Mucosa of rectum (tissue), 2 donors: ENCODE data around the gene PPP1R15A.
A peak's percentile ranks its signal among the peaks of the same experiment; 100 is the strongest.
"Not testable (repeated sequence)": the region's sequence is repeated elsewhere in the genome, so short reads cannot be mapped to it uniquely, and the experiment has no call there.

Experiments
- H3K27ac ChIP-seq, 2 donors: one replicate each; pipeline ENCODE4 v1.7.0; 2013; ENCODE audit warnings: inconsistent platforms in 2 of 2, low read depth in 2 of 2, low read length in 2 of 2
- H3K27me3 ChIP-seq, 2 donors: one replicate each; pipeline ENCODE4 v1.7.0; 2013; ENCODE audit warnings: low read length in 2 of 2; ENCODE audit not compliant: control insufficient read depth in 2 of 2, insufficient read depth in 2 of 2
- H3K36me3 ChIP-seq, 2 donors: one replicate each; pipeline ENCODE4 v1.7.0; 2013; ENCODE audit warnings: low read length in 2 of 2; ENCODE audit not compliant: control insufficient read depth in 2 of 2, insufficient read depth in 2 of 2
- H3K4me1 ChIP-seq, 2 donors: one replicate each; pipeline ENCODE4 v1.7.0; 2013; ENCODE audit warnings: low read length in 2 of 2, mild to moderate bottlenecking in 1 of 2; ENCODE audit not compliant: control insufficient read depth in 2 of 2, insufficient read depth in 2 of 2
- H3K4me3 ChIP-seq, 2 donors: one replicate each; pipeline ENCODE4 v1.7.0; 2013; ENCODE audit warnings: low read length in 2 of 2
- H3K9ac ChIP-seq, 2 donors: one replicate each; pipeline ENCODE4 v1.7.0; 2013; ENCODE audit warnings: low read length in 2 of 2, low read depth in 1 of 2, mild to moderate bottlenecking in 1 of 2
- H3K9me3 ChIP-seq, 2 donors: one replicate each; pipeline ENCODE4 v1.7.0; 2013; ENCODE audit warnings: low read length in 2 of 2; ENCODE audit not compliant: control insufficient read depth in 2 of 2
- donor health status: healthy.
- donor health status: Normal muscosa, but diverticular disease.

Gene PPP1R15A

GRCh38 chr19:48899781-48900476 lies 27.7 kb downstream of the PPP1R15A start, which contains the start of gene NUCB1:
Gene NUCB1, plus strand, starts transcription at chr19:48900312. Its CDS starts 485 bp downstream, at chr19:48900797.
- peaks cover 6 to 9% of the 10 kb centered on the region in 2 donors for H3K4me1 ChIP-seq
- H3K27me3 ChIP-seq: no peaks in the 10 kb centered on the region

GRCh38 chr19:48900477-48901406 lies 28.5 kb downstream of the PPP1R15A start:
- Histone ChIP-seq H3K4me1 (peaks cover 6 to 9% of the 10 kb centered on the region in 2 donors), H3K9me3 (no peaks in the 10 kb centered on the region), H3K27ac (peak overlapping the region; percentile 83 to 88), H3K36me3 (peaks cover 8 to 15% of the 10 kb centered on the region in 2 donors), H3K27me3 (no peaks in the 10 kb centered on the region), H3K4me3 (peak overlapping the region; percentile 93 to 95), H3K9ac (peak overlapping the region; percentile 89 to 94)

More at GRCh38 chr19:48899781-48900476, 27.7 kb downstream of the PPP1R15A start, which contains the start of gene NUCB1:
- Histone ChIP-seq H3K9me3 (no peaks in the 10 kb centered on the region), H3K27ac (peak within 1 kb of the TSS; percentile 83 to 88), H3K36me3 (peaks cover 5 to 8% of the 10 kb centered on the region in 2 donors), H3K9ac (peak within 1 kb of the TSS; percentile 89 to 94), H3K4me3 (peak within 1 kb of the TSS; percentile 93 to 95)

- H3K36me3 ChIP-seq: peaks cover 8 to 17% of the 10 kb centered on the region in 2 donors
- H3K27ac ChIP-seq, H3K4me3 ChIP-seq, H3K9ac ChIP-seq, H3K27me3 ChIP-seq, H3K4me1 ChIP-seq, H3K9me3 ChIP-seq: not testable (repeated sequence)
Measured at GRCh38 chr19:48902291-48902690, 30.1 kb downstream of the PPP1R15A start.

- not testable (repeated sequence) for H3K9me3 ChIP-seq, H3K27ac ChIP-seq, H3K9ac ChIP-seq, H3K4me1 ChIP-seq, H3K27me3 ChIP-seq, H3K4me3 ChIP-seq
- peaks cover 12 to 25% of the 10 kb centered on the region in 2 donors for H3K36me3 ChIP-seq
Measured at GRCh38 chr19:48903788-48904187, 31.6 kb downstream of the PPP1R15A start.

GRCh38 chr19:48905664-48906063 lies 33.4 kb downstream of the PPP1R15A start:
- Histone ChIP-seq H3K4me1 (peaks cover 5 to 8% of the 10 kb centered on the region in 2 donors), H3K27ac (no peak overlapping the region), H3K9ac (no peak overlapping the region), H3K9me3 (no peaks in the 10 kb centered on the region), H3K36me3 (peaks cover 17 to 32% of the 10 kb centered on the region in 2 donors), H3K27me3 (no peaks in the 10 kb centered on the region), H3K4me3 (no peak overlapping the region)

- no peak overlapping the region for H3K4me3 ChIP-seq
- no peaks in the 10 kb centered on the region for H3K27me3 ChIP-seq
- H3K4me1 ChIP-seq: peaks cover 0 to 1% of the 10 kb centered on the region in 2 donors
- H3K27ac ChIP-seq: no peak overlapping the region
- H3K36me3 ChIP-seq: peaks cover 22 to 37% of the 10 kb centered on the region in 2 donors
- no peak overlapping the region for H3K9ac ChIP-seq
- H3K9me3 ChIP-seq: no peaks in the 10 kb centered on the region
Measured at GRCh38 chr19:48906324-48906723, 34.1 kb downstream of the PPP1R15A start.

GRCh38 chr19:48907671-48908070 lies 35.5 kb downstream of the PPP1R15A start:
- peaks cover 31 to 48% of the 10 kb centered on the region in 2 donors for H3K36me3 ChIP-seq

GRCh38 chr19:48909424-48910077 lies 37.3 kb downstream of the PPP1R15A start:
- H3K36me3 ChIP-seq: peaks cover 37 to 60% of the 10 kb centered on the region in 2 donors
- not testable (repeated sequence) for H3K9me3 ChIP-seq, H3K27ac ChIP-seq, H3K9ac ChIP-seq, H3K27me3 ChIP-seq, H3K4me3 ChIP-seq, H3K4me1 ChIP-seq

More at GRCh38 chr19:48907671-48908070, 35.5 kb downstream of the PPP1R15A start:
- H3K4me3 ChIP-seq: no peak overlapping the region
- H3K4me1 ChIP-seq: no peaks in the 10 kb centered on the region
- no peaks in the 10 kb centered on the region for H3K9me3 ChIP-seq
- H3K9ac ChIP-seq: no peak overlapping the region
- H3K27me3 ChIP-seq: no peaks in the 10 kb centered on the region
- peak overlapping the region in 1 of 2 donors; percentile 38 for H3K27ac ChIP-seq

- H3K9me3 ChIP-seq: no peaks in the 10 kb centered on the region
- no peak overlapping the region for H3K4me3 ChIP-seq
- peaks cover 33 to 55% of the 10 kb centered on the region in 2 donors for H3K36me3 ChIP-seq
- H3K27me3 ChIP-seq: no peaks in the 10 kb centered on the region
- no peaks in the 10 kb centered on the region for H3K4me1 ChIP-seq
- no peak overlapping the region for H3K9ac ChIP-seq
- no peak overlapping the region for H3K27ac ChIP-seq
Measured at GRCh38 chr19:48910803-48911202, 38.6 kb downstream of the PPP1R15A start.
